Colonic mucosa (tissue), 4 donors: ENCODE data around the gene TRMT2B. TPM values are rescaled to one million over a fixed set of nuclear protein-coding genes. Genes with fewer than 3 reads are reported as not detected.
"Not testable (repeated sequence)": the region's sequence is repeated elsewhere in the genome, so short reads cannot be mapped to it uniquely, and the experiment has no call there.

Source experiments
- DNase-seq: peaks from one replicate; pipeline ENCODE4 v3.0.0-alpha.2; 2020
- H3K27ac ChIP-seq: fragments of 200-600 bp; one replicate; pipeline ENCODE4 v1.8.0; 2021
- H3K27me3 ChIP-seq: fragments of 200-600 bp; one replicate; pipeline ENCODE4 v1.8.0; 2021
- H3K36me3 ChIP-seq: fragments of 200-600 bp; one replicate; pipeline ENCODE4 v1.8.0; 2021
- H3K4me1 ChIP-seq: fragments of 200-600 bp; one replicate; pipeline ENCODE4 v1.8.0; 2021; ENCODE audit warnings: mild to moderate bottlenecking
- H3K4me3 ChIP-seq: fragments of 200-600 bp; one replicate; pipeline ENCODE4 v1.8.0; 2021
- H3K9ac ChIP-seq, 2 donors: one replicate each; pipeline ENCODE4 v1.7.0; 2013; ENCODE audit warnings: control low read depth in 2 of 2, low read depth in 2 of 2, low read length in 2 of 2
- H3K9me3 ChIP-seq: fragments of 200-600 bp; one replicate; pipeline ENCODE4 v1.8.0; 2021
- intact Hi-C: fragments of 100-400 bp; cut with DNase I; formaldehyde crosslinking; loops from one replicate; pipeline ENCODE4 v1.14.1; 2022
- total RNA-seq, 2 donors: library from RNA; stranded (reverse); fragmentation: NEBNext Ultra II Directional in 1 of 2; extraction: Animal tissue kit (Norgen Biotek cat#: 25700) in 1 of 2; gene quantifications; one replicate each; pipeline ENCODE4 v1.2.1, GENCODE V29; 2021
- TF ChIP-seq, protein P1 (sequence below): fragments of 200-600 bp; IDR thresholded peaks from one replicate; pipeline ENCODE4 v1.8.0; 2022; ENCODE audit warnings: antibody characterized with exemption, mild to moderate bottlenecking
- donor health status: healthy.
- donor health status: DM: no; HTN: no; CAD: no.
- donor health status: DM: no; HTN: no; CAD: no.

TRMT2B gene
- total RNA-seq, 2 donors from 2014 or later = 19.0 to 24.8 TPM

DNA sequence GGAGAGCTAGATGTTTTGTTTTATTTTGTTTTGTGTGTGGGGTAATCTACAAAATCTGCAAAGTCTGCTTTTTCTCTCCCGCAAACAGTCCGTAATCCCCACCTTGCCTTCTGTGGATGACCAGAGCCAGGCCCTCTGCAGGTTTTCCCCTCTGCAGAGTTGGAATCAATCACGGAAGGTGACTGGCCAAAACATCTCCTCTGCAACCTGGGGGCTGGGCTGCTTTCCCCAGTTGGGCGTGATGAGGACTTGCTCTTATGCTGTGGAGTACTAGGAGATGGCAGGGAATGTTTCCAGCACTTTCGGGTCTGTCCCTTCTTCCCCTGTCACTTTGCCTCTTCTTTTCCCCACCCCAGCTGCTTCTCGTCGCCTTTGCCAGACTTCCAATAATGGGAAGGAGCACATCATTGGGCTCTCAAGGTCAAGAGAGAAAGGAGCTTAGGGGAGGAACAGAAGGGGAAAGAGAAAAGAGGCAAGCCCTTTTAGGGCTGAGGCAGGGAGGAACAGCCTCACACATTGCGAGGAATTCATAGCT is 27.9 kb upstream of the TRMT2B start:
- Histone ChIP-seq H3K9me3 (no peaks in the 10 kb centered on the region), H3K4me3 (peak overlapping the region; percentile 34), H3K27ac (no peak overlapping the region), H3K27me3 (no peaks in the 10 kb centered on the region), H3K9ac (no peak overlapping the region), H3K36me3 (no peaks in the 10 kb centered on the region), H3K4me1 (no peaks in the 10 kb centered on the region)
- DNase-seq = no peak
- TF ChIP-seq, protein P1, sequence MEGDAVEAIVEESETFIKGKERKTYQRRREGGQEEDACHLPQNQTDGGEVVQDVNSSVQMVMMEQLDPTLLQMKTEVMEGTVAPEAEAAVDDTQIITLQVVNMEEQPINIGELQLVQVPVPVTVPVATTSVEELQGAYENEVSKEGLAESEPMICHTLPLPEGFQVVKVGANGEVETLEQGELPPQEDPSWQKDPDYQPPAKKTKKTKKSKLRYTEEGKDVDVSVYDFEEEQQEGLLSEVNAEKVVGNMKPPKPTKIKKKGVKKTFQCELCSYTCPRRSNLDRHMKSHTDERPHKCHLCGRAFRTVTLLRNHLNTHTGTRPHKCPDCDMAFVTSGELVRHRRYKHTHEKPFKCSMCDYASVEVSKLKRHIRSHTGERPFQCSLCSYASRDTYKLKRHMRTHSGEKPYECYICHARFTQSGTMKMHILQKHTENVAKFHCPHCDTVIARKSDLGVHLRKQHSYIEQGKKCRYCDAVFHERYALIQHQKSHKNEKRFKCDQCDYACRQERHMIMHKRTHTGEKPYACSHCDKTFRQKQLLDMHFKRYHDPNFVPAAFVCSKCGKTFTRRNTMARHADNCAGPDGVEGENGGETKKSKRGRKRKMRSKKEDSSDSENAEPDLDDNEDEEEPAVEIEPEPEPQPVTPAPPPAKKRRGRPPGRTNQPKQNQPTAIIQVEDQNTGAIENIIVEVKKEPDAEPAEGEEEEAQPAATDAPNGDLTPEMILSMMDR = no peak
- intact Hi-C loops = no loop called here

DNA sequence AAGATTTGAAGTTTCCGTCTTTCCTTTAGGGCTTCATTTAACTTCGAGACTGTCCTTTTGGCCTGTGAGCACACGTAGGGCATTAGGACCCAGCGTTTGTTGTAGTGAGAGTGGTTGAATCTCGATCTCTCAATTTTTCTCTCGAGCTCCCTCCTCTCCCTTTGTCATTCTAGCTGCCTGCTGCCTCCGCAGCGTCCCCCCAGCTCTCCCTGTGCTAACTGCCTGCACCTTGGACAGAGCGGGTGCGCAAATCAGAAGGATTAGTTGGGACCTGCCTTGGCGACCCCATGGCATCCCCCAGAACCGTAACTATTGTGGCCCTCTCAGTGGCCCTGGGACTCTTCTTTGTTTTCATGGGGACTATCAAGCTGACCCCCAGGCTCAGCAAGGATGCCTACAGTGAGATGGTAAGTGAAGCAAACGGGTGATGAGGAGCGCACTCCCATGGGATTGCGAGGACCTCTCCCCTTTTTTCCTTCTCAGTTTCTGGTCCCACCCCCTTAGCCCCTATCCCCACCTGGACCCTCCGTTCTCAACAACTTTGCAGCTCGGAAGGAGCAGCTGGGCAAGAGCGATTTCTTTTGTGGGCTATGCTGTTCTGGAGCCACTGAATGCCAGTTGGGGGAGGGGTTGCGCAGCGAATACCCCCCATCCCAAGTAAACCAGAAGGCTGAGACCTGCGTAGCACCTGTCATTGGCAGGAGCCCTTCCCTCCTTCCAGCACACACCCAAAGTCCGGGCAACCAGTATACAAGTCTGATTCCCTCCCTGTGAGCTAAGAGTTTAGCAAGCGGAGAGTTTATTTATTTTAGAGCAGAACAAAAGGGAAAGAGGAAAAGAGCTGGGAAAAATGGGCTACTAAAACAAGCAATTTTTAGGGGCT is 27.0 kb upstream of the TRMT2B start, which contains the start of gene TMEM35A:
Gene TMEM35A, plus strand, starts transcription at position 164 of the 883 bp plus-strand sequence. Its CDS starts 124 bp downstream, at position 288.
- DNase-seq = peak; percentile 22
- Histone ChIP-seq H3K9ac (no peak within 1 kb of the TSS), H3K27me3 (no peaks in the 10 kb centered on the region), H3K36me3 (no peaks in the 10 kb centered on the region), H3K27ac (no peak within 1 kb of the TSS), H3K4me1 (no peaks in the 10 kb centered on the region), H3K9me3 (no peaks in the 10 kb centered on the region), H3K4me3 (peak within 1 kb of the TSS; percentile 34)
- intact Hi-C loops = no loop called here
- TF ChIP-seq, protein P1 = no peak

DNA sequence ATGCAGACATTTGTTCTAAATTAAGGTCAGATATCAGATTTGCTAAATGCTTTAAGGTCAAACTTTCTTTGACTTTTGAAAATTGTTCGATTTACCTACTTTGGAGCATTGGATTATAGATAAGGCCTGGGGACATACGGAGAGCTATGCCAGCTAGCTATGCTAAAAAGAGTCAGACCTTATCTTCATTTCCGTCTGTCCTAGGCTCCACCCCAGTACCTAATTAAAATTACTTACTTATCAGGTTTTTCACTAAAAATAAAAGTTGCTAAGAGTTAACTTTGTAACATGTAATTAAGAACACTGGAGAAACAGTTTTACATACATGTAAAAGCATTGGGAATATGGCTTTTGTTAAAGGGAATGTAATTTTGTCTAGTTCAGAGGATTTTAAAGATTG is 19.7 kb upstream of the TRMT2B start:
- no peaks in the 10 kb centered on the region for H3K36me3 ChIP-seq
- no peaks in the 10 kb centered on the region for H3K27me3 ChIP-seq
- H3K27ac ChIP-seq = no peak overlapping the region
- DNase-seq = no peak
- TF ChIP-seq, protein P1 = no peak
- intact Hi-C loops = no loop called here
- no peak overlapping the region for H3K9ac ChIP-seq
- H3K4me1 ChIP-seq = no peaks in the 10 kb centered on the region
- no peaks in the 10 kb centered on the region for H3K9me3 ChIP-seq
- no peak overlapping the region for H3K4me3 ChIP-seq

DNA sequence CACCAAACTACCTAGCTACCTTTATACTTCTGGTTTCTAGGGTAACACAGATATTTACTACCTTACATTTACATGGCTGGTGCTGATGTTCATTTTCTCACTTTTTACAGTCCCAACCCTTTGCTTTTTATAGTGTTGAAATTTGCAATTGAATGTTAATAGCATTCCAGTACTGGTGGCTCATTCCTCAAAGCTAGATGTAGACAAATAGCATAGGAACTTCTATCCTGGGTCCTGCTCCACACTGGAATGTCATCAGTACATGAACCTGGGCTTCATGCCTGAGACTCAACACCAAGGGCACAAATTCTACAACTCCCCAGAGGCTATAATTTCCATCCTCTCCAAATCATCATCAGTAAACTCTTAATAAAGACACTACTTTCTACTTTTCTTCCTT is 10.3 kb upstream of the TRMT2B start:
- no peak overlapping the region for H3K27ac ChIP-seq
- intact Hi-C loops = no loop called here
- H3K4me1 ChIP-seq = no peaks in the 10 kb centered on the region
- H3K36me3 ChIP-seq = no peaks in the 10 kb centered on the region
- H3K9me3 ChIP-seq = no peaks in the 10 kb centered on the region
- no peaks in the 10 kb centered on the region for H3K27me3 ChIP-seq
- no peak overlapping the region for H3K4me3 ChIP-seq
- TF ChIP-seq, protein P1 = no peak
- H3K9ac ChIP-seq = no peak overlapping the region
- DNase-seq = no peak

DNA sequence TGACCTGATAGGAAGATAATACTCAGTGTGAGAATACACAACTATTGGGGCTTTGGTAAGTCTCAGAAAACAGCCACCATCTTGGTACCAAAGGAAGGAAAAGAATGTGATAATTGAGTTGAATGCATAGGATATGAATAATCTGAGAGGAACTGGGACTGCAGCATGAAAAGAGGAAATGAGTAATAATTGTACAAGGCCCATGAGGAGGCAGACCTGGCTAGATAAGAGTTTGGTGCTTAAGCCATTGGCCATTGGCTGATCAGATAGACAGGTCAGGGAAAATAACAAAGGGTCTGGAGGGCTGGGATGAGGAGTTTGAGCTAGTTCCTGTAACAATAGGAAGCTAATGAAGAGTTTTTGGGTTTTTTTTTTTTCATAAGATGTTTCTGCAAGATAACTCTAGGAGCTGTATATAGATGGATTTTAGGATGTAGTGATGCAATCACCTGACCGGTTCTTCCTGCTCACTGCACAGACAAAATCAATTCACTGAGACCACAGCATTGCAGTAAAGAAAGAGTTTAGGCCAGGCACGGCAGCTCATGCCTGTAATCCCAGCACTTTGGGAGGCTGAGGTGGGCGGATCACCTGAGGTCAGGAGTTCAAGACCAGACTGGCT is 5.3 kb upstream of the TRMT2B start:
- intact Hi-C loops = no loop called here
- H3K4me3 ChIP-seq = no peak overlapping the region
- H3K4me1 ChIP-seq = no peaks in the 10 kb centered on the region
- H3K9me3 ChIP-seq = no peaks in the 10 kb centered on the region
- no peaks in the 10 kb centered on the region for H3K36me3 ChIP-seq
- no peak overlapping the region for H3K9ac ChIP-seq
- DNase-seq = no peak
- H3K27me3 ChIP-seq = no peaks in the 10 kb centered on the region
- no peak overlapping the region for H3K27ac ChIP-seq
- TF ChIP-seq, protein P1 = no peak

DNA sequence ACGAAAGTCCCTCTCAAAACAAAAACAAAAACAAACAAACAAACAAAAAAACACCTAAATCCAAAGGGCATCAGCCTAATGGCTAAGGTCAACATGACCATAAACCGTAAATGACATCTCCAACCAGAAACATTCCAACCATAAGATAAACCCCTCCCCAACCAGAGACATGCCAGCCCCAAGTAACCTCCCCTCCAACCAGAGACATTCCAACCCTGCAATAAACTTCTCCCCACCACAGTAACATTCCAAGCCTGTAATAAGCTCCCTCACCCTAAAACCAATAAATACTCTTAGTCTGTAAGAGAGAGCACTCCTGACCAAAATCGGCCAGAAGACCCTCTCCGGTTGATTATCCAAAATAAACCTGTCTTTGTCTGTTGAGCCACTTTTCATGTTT is 4.6 kb upstream of the TRMT2B start:
- H3K9me3 ChIP-seq, intact Hi-C loops, H3K9ac ChIP-seq, H3K36me3 ChIP-seq, H3K4me1 ChIP-seq, H3K4me3 ChIP-seq, H3K27me3 ChIP-seq, H3K27ac ChIP-seq, DNase-seq: not testable (repeated sequence)
